Loucy (cell line): ENCODE data around the gene FUS.

ENCODE experiments used
- EZH2phosphoT487 ChIP-seq: fragments of 200-600 bp; IDR thresholded peaks from 2 replicates; pipeline ENCODE4 v1.6.1; 2018; ENCODE audit warnings: antibody characterized with exemption, mild to moderate bottlenecking, moderate library complexity, borderline replicate concordance
- TF ChIP-seq, protein P1 (sequence below): fragments of 200-600 bp; sonication (generic); conservative IDR thresholded peaks from 2 replicates; pipeline ENCODE4 v1.5.1; 2014; ENCODE audit warnings: mild to moderate bottlenecking, antibody characterized with exemption, low read length

DNA sequence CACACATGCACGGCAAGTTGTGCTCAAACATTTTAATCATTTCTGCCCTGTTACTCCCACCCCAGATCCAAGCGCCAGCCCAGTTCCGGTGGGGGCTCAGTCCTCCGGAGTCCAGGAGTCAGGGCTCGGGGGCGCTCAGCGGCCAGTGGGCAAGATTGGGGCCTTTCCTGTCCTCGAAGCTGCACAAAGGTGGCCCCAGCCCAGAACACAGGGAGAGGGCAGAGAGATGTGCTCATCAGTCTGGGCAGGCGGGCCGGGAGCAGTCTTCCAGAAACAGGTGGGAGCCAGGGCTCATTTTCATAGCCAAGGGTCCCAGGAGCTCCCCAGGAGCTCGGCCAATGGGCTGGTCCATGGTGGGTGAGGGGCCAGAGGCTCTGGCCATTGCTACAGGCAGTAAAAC, 48.5 kb upstream of the FUS start:
- TF ChIP-seq, protein P1, sequence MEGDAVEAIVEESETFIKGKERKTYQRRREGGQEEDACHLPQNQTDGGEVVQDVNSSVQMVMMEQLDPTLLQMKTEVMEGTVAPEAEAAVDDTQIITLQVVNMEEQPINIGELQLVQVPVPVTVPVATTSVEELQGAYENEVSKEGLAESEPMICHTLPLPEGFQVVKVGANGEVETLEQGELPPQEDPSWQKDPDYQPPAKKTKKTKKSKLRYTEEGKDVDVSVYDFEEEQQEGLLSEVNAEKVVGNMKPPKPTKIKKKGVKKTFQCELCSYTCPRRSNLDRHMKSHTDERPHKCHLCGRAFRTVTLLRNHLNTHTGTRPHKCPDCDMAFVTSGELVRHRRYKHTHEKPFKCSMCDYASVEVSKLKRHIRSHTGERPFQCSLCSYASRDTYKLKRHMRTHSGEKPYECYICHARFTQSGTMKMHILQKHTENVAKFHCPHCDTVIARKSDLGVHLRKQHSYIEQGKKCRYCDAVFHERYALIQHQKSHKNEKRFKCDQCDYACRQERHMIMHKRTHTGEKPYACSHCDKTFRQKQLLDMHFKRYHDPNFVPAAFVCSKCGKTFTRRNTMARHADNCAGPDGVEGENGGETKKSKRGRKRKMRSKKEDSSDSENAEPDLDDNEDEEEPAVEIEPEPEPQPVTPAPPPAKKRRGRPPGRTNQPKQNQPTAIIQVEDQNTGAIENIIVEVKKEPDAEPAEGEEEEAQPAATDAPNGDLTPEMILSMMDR = no peak
- TF ChIP-seq EZH2phosphoT487 = no peak
